Karpas-422 (cell line): ENCODE results near the gene KCNJ16. TPM values are rescaled to one million over a fixed set of nuclear protein-coding genes. Genes with fewer than 3 reads are reported as not detected.

Source experiments
- DNase-seq: peaks from one replicate; pipeline ENCODE4 v3.0.0-alpha.2; 2015
- H2AFZ ChIP-seq: fragments of 200-600 bp; sonication (generic); 2 replicates; pipeline ENCODE4 v1.6.1; 2014; ENCODE audit warnings: antibody characterized with exemption, low read length, mixed read lengths
- H3K27ac ChIP-seq: fragments of 200-600 bp; sonication (generic); 2 replicates; pipeline ENCODE4 v1.5.1; 2014; ENCODE audit warnings: mild to moderate bottlenecking, low read length, moderate library complexity
- H3K27me3 ChIP-seq: fragments of 200-600 bp; sonication (generic); 2 replicates; pipeline ENCODE4 v1.6.1; 2014; ENCODE audit warnings: low read length, mixed read lengths
- H3K36me3 ChIP-seq: fragments of 200-600 bp; sonication (generic); 2 replicates; pipeline ENCODE4 v1.6.1; 2014; ENCODE audit warnings: low read length, mixed read lengths; ENCODE audit not compliant: insufficient read depth
- H3K4me1 ChIP-seq: fragments of 200-600 bp; sonication (generic); 2 replicates; pipeline ENCODE4 v1.6.1; 2014; ENCODE audit warnings: mild to moderate bottlenecking, low read length, mixed read lengths
- H3K4me2 ChIP-seq: fragments of 200-600 bp; sonication (generic); 2 replicates; pipeline ENCODE4 v1.6.1; 2014; ENCODE audit warnings: low read length, low read depth, mild to moderate bottlenecking; ENCODE audit not compliant: poor library complexity, severe bottlenecking
- H3K4me3 ChIP-seq: fragments of 200-600 bp; sonication (generic); 2 replicates; pipeline ENCODE4 v1.5.1; 2014; ENCODE audit warnings: mild to moderate bottlenecking, antibody characterized with exemption, low read length, mixed read lengths
- H3K79me2 ChIP-seq: fragments of 200-600 bp; sonication (generic); 2 replicates; pipeline ENCODE4 v1.6.1; 2014; ENCODE audit warnings: mild to moderate bottlenecking, low read length, mixed read lengths
- H3K9ac ChIP-seq: fragments of 200-600 bp; sonication (generic); 2 replicates; pipeline ENCODE4 v1.6.0; 2014; ENCODE audit warnings: low read length
- H3K9me2 ChIP-seq: fragments of 200-600 bp; sonication (generic), shearing (Covaris generic); replicated peaks from 2 replicates; pipeline ENCODE4 v1.6.0; 2014; ENCODE audit warnings: mild to moderate bottlenecking, low read length, moderate library complexity; ENCODE audit not compliant: insufficient read depth
- H3K9me3 ChIP-seq: fragments of 300-700, 200-600 bp; sonication (generic); 2 replicates; pipeline ENCODE4 v1.6.1; 2014; ENCODE audit warnings: low read length, mixed read lengths
- H4K20me1 ChIP-seq: fragments of 200-600 bp; sonication (generic); 2 replicates; pipeline ENCODE4 v1.6.1; 2014; ENCODE audit warnings: mild to moderate bottlenecking, antibody characterized with exemption, low read length, low read depth; ENCODE audit not compliant: insufficient read depth
- total RNA-seq: library from RNA; depleted of rRNA; stranded (reverse); fragments of >200 nt; shearing (Covaris generic); gene quantifications from 2 replicates; pipeline ENCODE4 v1.2.3, GENCODE V29; 2014; ENCODE audit warnings: low replicate concordance

KCNJ16 gene
- total RNA-seq, 1 experiment from 2014 or later = not detected

GRCh38 chr17:70114405-70114804 is 39.4 kb downstream of the KCNJ16 start:
- Histone ChIP-seq H3K4me2 (no peak overlapping the region), H2AFZ (no peak overlapping the region), H3K9me2 (no peaks in the 10 kb centered on the region), H3K36me3 (no peaks in the 10 kb centered on the region), H3K27me3 (no peaks in the 10 kb centered on the region), H3K4me3 (no peak overlapping the region), H4K20me1 (no peaks in the 10 kb centered on the region), H3K27ac (no peak overlapping the region), H3K79me2 (no peaks in the 10 kb centered on the region), H3K9me3 (no peaks in the 10 kb centered on the region), H3K4me1 (peaks cover 2% of the 10 kb centered on the region), H3K9ac (no peak overlapping the region)
- no peak for DNase-seq

GRCh38 chr17:70115126-70115525 is 40.1 kb downstream of the KCNJ16 start:
- Histone ChIP-seq H3K9me2 (no peaks in the 10 kb centered on the region), H2AFZ (no peak overlapping the region), H4K20me1 (no peaks in the 10 kb centered on the region), H3K27ac (no peak overlapping the region), H3K9me3 (no peaks in the 10 kb centered on the region), H3K4me1 (peaks cover 9% of the 10 kb centered on the region), H3K4me2 (no peak overlapping the region), H3K36me3 (no peaks in the 10 kb centered on the region), H3K9ac (no peak overlapping the region), H3K4me3 (no peak overlapping the region), H3K27me3 (no peaks in the 10 kb centered on the region), H3K79me2 (no peaks in the 10 kb centered on the region)
- DNase-seq = no peak

GRCh38 chr17:70116919-70117318 is 41.9 kb downstream of the KCNJ16 start:
- Histone ChIP-seq H3K79me2 (no peaks in the 10 kb centered on the region), H2AFZ (no peak overlapping the region), H3K4me3 (no peak overlapping the region)

GRCh38 chr17:70119545-70119944 is 44.5 kb downstream of the KCNJ16 start:
- Histone ChIP-seq H3K4me1 (peaks cover 46% of the 10 kb centered on the region), H3K9ac (no peak overlapping the region), H3K9me3 (no peaks in the 10 kb centered on the region), H3K4me3 (peak overlapping the region; percentile 31; the same call in 1 of the 2 replicates), H3K27me3 (no peaks in the 10 kb centered on the region), H3K4me2 (peak overlapping the region; percentile 58), H3K36me3 (no peaks in the 10 kb centered on the region), H4K20me1 (no peaks in the 10 kb centered on the region), H3K79me2 (no peaks in the 10 kb centered on the region), H3K9me2 (no peaks in the 10 kb centered on the region), H3K27ac (no peak overlapping the region), H2AFZ (no peak overlapping the region)
- DNase-seq = no peak

More at GRCh38 chr17:70116919-70117318, 41.9 kb downstream of the KCNJ16 start:
- no peaks in the 10 kb centered on the region for H3K9me2 ChIP-seq
- H3K9me3 ChIP-seq = no peaks in the 10 kb centered on the region
- no peak overlapping the region for H3K4me2 ChIP-seq
- H3K27me3 ChIP-seq = no peaks in the 10 kb centered on the region
- H3K27ac ChIP-seq = no peak overlapping the region
- no peaks in the 10 kb centered on the region for H3K36me3 ChIP-seq
- H3K4me1 ChIP-seq = peaks cover 26% of the 10 kb centered on the region
- H4K20me1 ChIP-seq = no peaks in the 10 kb centered on the region
- DNase-seq = no peak
- H3K9ac ChIP-seq = no peak overlapping the region

GRCh38 chr17:70119983-70120382 is 45.0 kb downstream of the KCNJ16 start:
- H3K79me2 ChIP-seq = no peaks in the 10 kb centered on the region
- H3K4me2 ChIP-seq = peak overlapping the region; percentile 58
- no peaks in the 10 kb centered on the region for H3K9me2 ChIP-seq

GRCh38 chr17:70120425-70120824 is 45.4 kb downstream of the KCNJ16 start:
- Histone ChIP-seq H3K36me3 (no peaks in the 10 kb centered on the region), H3K79me2 (no peaks in the 10 kb centered on the region), H3K9me3 (no peaks in the 10 kb centered on the region), H3K4me2 (peak overlapping the region; percentile 58), H3K4me3 (peak overlapping the region; percentile 31; the same call in 1 of the 2 replicates), H4K20me1 (no peaks in the 10 kb centered on the region), H3K4me1 (peaks cover 47% of the 10 kb centered on the region), H2AFZ (peak overlapping the region; percentile 63; the same call in 1 of the 2 replicates), H3K27ac (peak overlapping the region; percentile 44), H3K9me2 (no peaks in the 10 kb centered on the region), H3K9ac (peak overlapping the region; percentile 3; the same call in 1 of the 2 replicates), H3K27me3 (no peaks in the 10 kb centered on the region)
- peak; percentile 66 for DNase-seq

More at GRCh38 chr17:70119983-70120382, 45.0 kb downstream of the KCNJ16 start:
- Histone ChIP-seq H3K36me3 (no peaks in the 10 kb centered on the region), H3K27me3 (no peaks in the 10 kb centered on the region), H3K9ac (peak overlapping the region; percentile 3; the same call in 1 of the 2 replicates), H3K9me3 (no peaks in the 10 kb centered on the region), H3K4me1 (peaks cover 47% of the 10 kb centered on the region), H3K27ac (peak overlapping the region; percentile 44; the same call in 1 of the 2 replicates), H3K4me3 (peak overlapping the region; percentile 31; the same call in 1 of the 2 replicates), H2AFZ (peak overlapping the region; percentile 63; the same call in 1 of the 2 replicates), H4K20me1 (no peaks in the 10 kb centered on the region)
- DNase-seq = no peak

GRCh38 chr17:70121126-70121525 is 46.1 kb downstream of the KCNJ16 start:
- no peaks in the 10 kb centered on the region for H3K79me2 ChIP-seq
- H3K9me2 ChIP-seq = no peaks in the 10 kb centered on the region
- no peak overlapping the region for H3K9ac ChIP-seq
- peak overlapping the region; percentile 21; the same call in 1 of the 2 replicates for H3K27ac ChIP-seq
- no peaks in the 10 kb centered on the region for H4K20me1 ChIP-seq
- no peaks in the 10 kb centered on the region for H3K36me3 ChIP-seq
- peak overlapping the region; percentile 63; the same call in 1 of the 2 replicates for H2AFZ ChIP-seq
- H3K27me3 ChIP-seq = no peaks in the 10 kb centered on the region
- H3K4me1 ChIP-seq = peaks cover 47% of the 10 kb centered on the region
- no peaks in the 10 kb centered on the region for H3K9me3 ChIP-seq
- H3K4me3 ChIP-seq = no peak overlapping the region
- no peak for DNase-seq
- H3K4me2 ChIP-seq = peak overlapping the region; percentile 58

GRCh38 chr17:70123193-70123592 is 48.2 kb downstream of the KCNJ16 start:
- Histone ChIP-seq H2AFZ (peak overlapping the region; percentile 4; the same call in 1 of the 2 replicates), H3K9ac (no peak overlapping the region), H3K79me2 (no peaks in the 10 kb centered on the region), H3K4me2 (peak overlapping the region; percentile 18), H3K27ac (no peak overlapping the region), H4K20me1 (no peaks in the 10 kb centered on the region), H3K27me3 (no peaks in the 10 kb centered on the region), H3K36me3 (no peaks in the 10 kb centered on the region), H3K9me2 (no peaks in the 10 kb centered on the region), H3K4me1 (peaks cover 47% of the 10 kb centered on the region), H3K4me3 (no peak overlapping the region), H3K9me3 (no peaks in the 10 kb centered on the region)
- DNase-seq = peak; percentile 65
